ENCODE results near the gene RILP. TPM values are rescaled to one million over a fixed set of nuclear protein-coding genes. Genes with fewer than 3 reads are reported as not detected.
"Not testable (repeated sequence)": the region's sequence is repeated elsewhere in the genome, so short reads cannot be mapped to it uniquely, and the experiment has no call there.

RILP gene, protein sequence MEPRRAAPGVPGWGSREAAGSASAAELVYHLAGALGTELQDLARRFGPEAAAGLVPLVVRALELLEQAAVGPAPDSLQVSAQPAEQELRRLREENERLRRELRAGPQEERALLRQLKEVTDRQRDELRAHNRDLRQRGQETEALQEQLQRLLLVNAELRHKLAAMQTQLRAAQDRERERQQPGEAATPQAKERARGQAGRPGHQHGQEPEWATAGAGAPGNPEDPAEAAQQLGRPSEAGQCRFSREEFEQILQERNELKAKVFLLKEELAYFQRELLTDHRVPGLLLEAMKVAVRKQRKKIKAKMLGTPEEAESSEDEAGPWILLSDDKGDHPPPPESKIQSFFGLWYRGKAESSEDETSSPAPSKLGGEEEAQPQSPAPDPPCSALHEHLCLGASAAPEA
- 1 to 10 TPM; 2.3 to 3.0 TPM for total RNA-seq
- total RNA-seq = 1.3 to 2.3 reads per million in 2 donors

DNA sequence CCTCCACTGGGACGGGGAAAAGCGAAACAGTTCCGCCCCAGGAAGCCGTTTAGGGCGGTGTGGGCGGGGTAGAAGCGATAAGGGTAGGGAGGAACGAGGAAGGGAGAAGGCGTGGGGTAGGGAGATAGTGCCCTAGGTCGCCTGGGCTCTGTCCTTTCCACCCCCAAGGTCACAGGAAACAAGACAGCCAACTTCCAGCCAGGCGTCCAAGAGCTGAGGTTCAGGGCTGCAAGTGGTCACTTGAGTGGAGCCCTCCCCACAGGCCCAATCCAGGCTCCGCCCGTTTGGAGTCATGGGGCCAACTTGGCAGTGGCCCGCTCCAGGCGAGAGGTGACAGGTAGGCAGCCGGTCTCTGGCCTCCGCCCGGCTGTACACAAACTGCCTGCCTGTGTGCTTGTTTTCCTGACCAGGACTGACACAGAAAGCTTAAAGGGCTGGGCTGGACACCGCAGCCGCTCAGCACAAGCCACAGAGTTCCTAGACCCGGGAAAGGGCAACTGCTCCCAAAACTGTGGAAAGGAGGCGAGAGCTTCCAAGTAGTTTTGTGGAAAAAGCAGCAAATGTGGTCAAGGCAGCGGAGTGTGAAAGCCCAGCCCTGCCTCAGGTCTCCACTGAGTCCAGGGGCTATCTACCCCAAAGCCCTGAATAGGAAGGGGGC is at the start of gene RILP:
Gene RILP, minus strand, starts transcription at position 23 of the 658 bp plus-strand sequence. CDS start 62 bp downstream, outside the sequence.
- H3K27ac Mint-ChIP-seq = peak within 1 kb of the TSS; percentile 11
- DNase-seq = no peak

GRCh38 chr17:1697681-1698080 is 48.0 kb upstream of the RILP start:
- H3K27me3 Mint-ChIP-seq = no peaks in the 10 kb centered on the region
- no peaks in the 10 kb centered on the region for H3K4me1 Mint-ChIP-seq
- DNase-seq = no peak
- no peak overlapping the region for H3K27ac Mint-ChIP-seq
- H3K36me3 Mint-ChIP-seq (ENCODE audit: low read depth) = no peaks in the 10 kb centered on the region
- H3K9me3 ChIP-seq (ENCODE audit: control insufficient read depth, low read length, poor library complexity, severe bottlenecking) = no peaks in the 10 kb centered on the region
- no peak overlapping the region for H3K4me3 Mint-ChIP-seq
- no peak for ATAC-seq

More for the DNA sequence above, at the start of gene RILP:
- Mint-ChIP-seq H3K27me3 (no peaks in the 10 kb centered on the region), H3K4me1 (peaks cover 16% of the 10 kb centered on the region), H3K4me3 (peak within 1 kb of the TSS; percentile 69), H3K36me3 (ENCODE audit: low read depth) (peaks cover 2% of the 10 kb centered on the region)
- peak; percentile 18 for ATAC-seq
- no peaks in the 10 kb centered on the region for H3K9me3 ChIP-seq (ENCODE audit: control insufficient read depth, low read length, poor library complexity, severe bottlenecking)

- H3K9me3 ChIP-seq (ENCODE audit: control insufficient read depth, low read length, poor library complexity, severe bottlenecking) = no peaks in the 10 kb centered on the region
- DNase-seq = no peak
- Mint-ChIP-seq H3K27ac (no peak overlapping the region), H3K4me1 (no peaks in the 10 kb centered on the region), H3K36me3 (ENCODE audit: low read depth) (peaks cover 3% of the 10 kb centered on the region), H3K27me3 (no peaks in the 10 kb centered on the region), H3K4me3 (no peak overlapping the region)
- no peak for ATAC-seq
These were observed 45.7 kb upstream of the RILP start for GRCh38 chr17:1695365-1695764.

DNA sequence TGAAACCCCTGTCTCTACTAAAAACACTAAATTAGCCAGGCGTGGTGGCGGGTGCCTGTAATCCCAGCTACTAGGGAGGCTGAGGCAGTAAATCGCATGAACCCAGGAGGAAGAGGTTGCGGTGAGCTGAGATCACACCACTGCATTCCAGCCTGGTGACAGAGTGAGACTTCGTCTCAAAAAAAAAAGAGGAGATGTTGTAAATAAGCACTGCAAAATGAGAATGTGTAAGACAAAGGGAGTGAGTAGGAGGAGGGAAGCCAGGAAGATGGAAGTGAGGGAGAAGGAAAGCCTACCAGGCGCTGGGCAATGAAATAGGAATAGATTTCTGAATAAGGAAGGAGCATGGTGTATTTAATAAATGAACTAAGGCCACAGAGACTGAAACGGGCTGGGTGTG is 43.7 kb upstream of the RILP start:
- H3K4me1 Mint-ChIP-seq = no peaks in the 10 kb centered on the region
- ATAC-seq = no peak
- peaks cover 3% of the 10 kb centered on the region for H3K36me3 Mint-ChIP-seq (ENCODE audit: low read depth)
- H3K27me3 Mint-ChIP-seq = no peaks in the 10 kb centered on the region
- no peaks in the 10 kb centered on the region for H3K9me3 ChIP-seq (ENCODE audit: control insufficient read depth, low read length, poor library complexity, severe bottlenecking)
- no peak overlapping the region for H3K4me3 Mint-ChIP-seq
- DNase-seq = no peak
- H3K27ac Mint-ChIP-seq = no peak overlapping the region

GRCh38 chr17:1690544-1691221 is 41.0 kb upstream of the RILP start:
- no peaks in the 10 kb centered on the region for H3K9me3 ChIP-seq (ENCODE audit: control insufficient read depth, low read length, poor library complexity, severe bottlenecking)
- DNase-seq (no peak), ATAC-seq (no peak)
- peaks cover 3% of the 10 kb centered on the region for H3K36me3 Mint-ChIP-seq (ENCODE audit: low read depth)
- no peaks in the 10 kb centered on the region for H3K4me1 Mint-ChIP-seq
- H3K4me3 Mint-ChIP-seq = no peak overlapping the region
- no peaks in the 10 kb centered on the region for H3K27me3 Mint-ChIP-seq
- no peak overlapping the region for H3K27ac Mint-ChIP-seq

DNA sequence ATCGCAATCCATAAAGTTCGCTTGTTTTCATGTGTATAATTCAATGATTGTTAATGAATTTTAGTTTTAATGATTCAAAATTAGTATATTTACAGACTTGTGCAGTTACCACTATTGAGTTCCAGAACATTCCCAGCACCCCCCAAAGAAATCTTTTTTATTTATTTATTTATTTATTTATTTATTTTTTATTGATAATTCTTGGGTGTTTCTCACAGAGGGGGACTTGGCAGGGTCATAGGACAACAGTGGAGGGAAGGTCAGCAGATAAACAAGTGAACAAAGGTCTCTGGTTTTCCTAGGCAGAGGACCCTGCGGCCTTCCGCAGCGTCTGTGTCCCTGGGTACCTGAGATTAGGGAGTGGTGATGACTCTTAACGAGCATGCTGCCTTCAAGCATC is 38.7 kb upstream of the RILP start:
- not testable (repeated sequence) for ATAC-seq; H3K36me3 Mint-ChIP-seq (ENCODE audit: low read depth); H3K4me3 Mint-ChIP-seq; H3K9me3 ChIP-seq (ENCODE audit: control insufficient read depth, low read length, poor library complexity, severe bottlenecking); H3K27me3 Mint-ChIP-seq; DNase-seq; H3K27ac Mint-ChIP-seq
- H3K4me1 Mint-ChIP-seq = peaks cover 15% of the 10 kb centered on the region

GRCh38 chr17:1686086-1686485 is 36.4 kb upstream of the RILP start:
- H3K9me3 ChIP-seq (ENCODE audit: control insufficient read depth, low read length, poor library complexity, severe bottlenecking) = no peaks in the 10 kb centered on the region
- Mint-ChIP-seq H3K27me3 (no peaks in the 10 kb centered on the region), H3K4me3 (peak overlapping the region; percentile 7), H3K27ac (no peak overlapping the region), H3K4me1 (peaks cover 26% of the 10 kb centered on the region), H3K36me3 (ENCODE audit: low read depth) (peaks cover 9% of the 10 kb centered on the region)
- ATAC-seq = no peak
- DNase-seq = no peak

- DNase-seq = peak; percentile 96 to 97 (median 97)
- H3K4me3 Mint-ChIP-seq = peak within 1 kb of the TSS; percentile 99
- H3K4me1 Mint-ChIP-seq = peaks cover 35% of the 10 kb centered on the region
- peak; percentile 98 for ATAC-seq
- no peaks in the 10 kb centered on the region for H3K27me3 Mint-ChIP-seq
- H3K36me3 Mint-ChIP-seq (ENCODE audit: low read depth) = peaks cover 17% of the 10 kb centered on the region
- no peaks in the 10 kb centered on the region for H3K9me3 ChIP-seq (ENCODE audit: control insufficient read depth, low read length, poor library complexity, severe bottlenecking)
- H3K27ac Mint-ChIP-seq = peak within 1 kb of the TSS; percentile 97
These were observed 34.9 kb upstream of the RILP start, which contains the start of gene PRPF8 for GRCh38 chr17:1684378-1685189. Gene PRPF8, minus strand, starts transcription at chr17:1684867. Its CDS starts 296 bp downstream, at chr17:1684571.

DNA sequence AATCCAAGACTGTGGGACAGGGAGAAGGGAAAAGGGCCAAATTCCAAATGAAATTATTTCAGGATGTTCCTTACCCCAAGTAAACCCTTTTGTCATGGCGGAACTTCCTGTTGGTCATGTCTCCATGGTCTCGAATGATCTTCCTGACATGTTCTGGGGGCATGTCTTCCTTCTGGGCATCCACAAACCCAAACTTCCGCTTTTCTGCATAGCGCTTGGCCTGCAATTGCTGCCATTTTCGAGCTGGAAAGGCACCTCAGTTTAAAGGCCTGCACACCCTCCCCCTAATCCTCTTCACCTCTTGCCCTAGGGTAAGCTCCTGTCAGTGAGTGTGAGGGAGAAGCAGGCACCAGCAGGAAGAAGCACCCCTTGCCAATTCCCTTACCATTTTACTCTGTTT is 33.8 kb upstream of the RILP start:
- no peak for ATAC-seq
- no peak for DNase-seq
- Mint-ChIP-seq H3K27ac (peak overlapping the region; percentile 97), H3K4me1 (peaks cover 35% of the 10 kb centered on the region), H3K36me3 (ENCODE audit: low read depth) (peaks cover 17% of the 10 kb centered on the region), H3K4me3 (peak overlapping the region; percentile 99), H3K27me3 (no peaks in the 10 kb centered on the region)
- H3K9me3 ChIP-seq (ENCODE audit: control insufficient read depth, low read length, poor library complexity, severe bottlenecking) = no peaks in the 10 kb centered on the region

DNA sequence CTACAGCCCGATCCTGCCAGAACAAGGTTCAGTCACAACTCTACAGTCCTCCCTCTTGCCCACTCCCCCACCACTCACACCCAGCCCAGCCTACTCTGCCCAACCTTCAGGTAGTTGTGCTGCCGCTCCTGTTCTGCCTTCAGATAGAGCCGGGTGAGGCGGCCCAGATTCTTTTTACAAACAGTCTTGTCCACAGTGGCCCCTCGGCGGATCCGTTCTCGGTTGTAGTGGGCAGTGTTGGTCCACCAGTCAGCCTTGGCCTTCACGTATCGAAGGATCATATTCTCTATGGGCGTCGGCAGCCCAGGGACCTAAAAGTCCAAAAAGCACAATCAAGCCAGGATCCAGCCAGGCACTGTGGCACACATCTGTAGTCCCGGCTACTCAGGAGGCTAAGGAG is 26.7 kb upstream of the RILP start:
- DNase-seq = no peak
- ATAC-seq = no peak
- H3K4me1 Mint-ChIP-seq = peaks cover 26% of the 10 kb centered on the region
- peaks cover 17% of the 10 kb centered on the region for H3K36me3 Mint-ChIP-seq (ENCODE audit: low read depth)
- peak overlapping the region; percentile 66 for H3K27ac Mint-ChIP-seq
- no peaks in the 10 kb centered on the region for H3K9me3 ChIP-seq (ENCODE audit: control insufficient read depth, low read length, poor library complexity, severe bottlenecking)
- H3K4me3 Mint-ChIP-seq = no peak overlapping the region
- no peaks in the 10 kb centered on the region for H3K27me3 Mint-ChIP-seq

GRCh38 chr17:1673041-1673785 is 23.5 kb upstream of the RILP start:
- Mint-ChIP-seq H3K36me3 (ENCODE audit: low read depth) (peaks cover 21% of the 10 kb centered on the region), H3K4me3 (no peak overlapping the region), H3K27me3 (no peaks in the 10 kb centered on the region), H3K27ac (peak overlapping the region; percentile 83), H3K4me1 (peaks cover 39% of the 10 kb centered on the region)
- DNase-seq (no peak), ATAC-seq (peak; percentile 68)
- no peaks in the 10 kb centered on the region for H3K9me3 ChIP-seq (ENCODE audit: control insufficient read depth, low read length, poor library complexity, severe bottlenecking)

DNA sequence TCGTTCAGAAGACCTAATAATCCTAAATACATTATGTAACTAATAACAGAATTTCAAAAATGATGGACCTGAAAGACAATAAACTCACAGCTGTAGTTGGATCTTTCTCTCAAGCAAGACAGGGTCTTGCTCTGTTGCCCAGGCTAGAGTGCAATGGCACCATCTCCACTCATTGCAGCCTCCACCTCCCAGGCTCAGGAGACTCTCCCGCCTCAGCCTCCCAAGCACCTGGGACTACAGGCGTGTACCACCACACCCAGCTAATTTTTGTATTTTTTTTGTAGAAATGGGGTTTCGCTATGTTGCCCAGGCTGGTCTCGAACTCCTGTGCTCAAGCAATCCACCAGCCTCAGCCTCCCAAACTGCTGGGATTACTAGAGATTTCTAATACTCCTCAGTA is 14.3 kb upstream of the RILP start:
- not testable (repeated sequence) for H3K4me3 Mint-ChIP-seq; DNase-seq; H3K9me3 ChIP-seq (ENCODE audit: control insufficient read depth, low read length, poor library complexity, severe bottlenecking); H3K27ac Mint-ChIP-seq; ATAC-seq; H3K27me3 Mint-ChIP-seq
- peaks cover 11% of the 10 kb centered on the region for H3K4me1 Mint-ChIP-seq
- peaks cover 14% of the 10 kb centered on the region for H3K36me3 Mint-ChIP-seq (ENCODE audit: low read depth)

All from T-helper 17 cell (primary cell).